HepG2 (cell line): Measurements from ENCODE around the gene TLCD3A. TPM values are rescaled to one million over a fixed set of nuclear protein-coding genes. Genes with fewer than 3 reads are reported as not detected.
A peak's percentile ranks its signal among the peaks of the same experiment; 100 is the strongest.

Experiments
- ARNTL ChIP-seq: sonication (generic); formaldehyde crosslinking; IDR thresholded peaks from 2 replicates; pipeline ENCODE4 v1.4.0; 2020; ENCODE audit warnings: mild to moderate bottlenecking, missing genetic modification reagents
- HNF4G ChIP-seq, 2 experiments: sonication (generic) in 1 of 2; formaldehyde crosslinking in 1 of 2; IDR thresholded peaks; 2 replicates each; pipeline versions ENCODE4 v1.4.0 to v1.6.1; 2011 to 2020; ENCODE audit warnings: borderline replicate concordance in 2 of 2, low read depth in 2 of 2, mild to moderate bottlenecking in 2 of 2, low read length in 1 of 2, missing genetic modification reagents in 1 of 2, moderate library complexity in 1 of 2
- HOXA9 ChIP-seq: sonication (generic); formaldehyde crosslinking; IDR thresholded peaks from 2 replicates; pipeline ENCODE4 v1.8.1; 2022; ENCODE audit warnings: missing genetic modification reagents, mild to moderate bottlenecking, moderate library complexity, borderline replicate concordance
- JUN ChIP-seq: sonication (generic); formaldehyde crosslinking; IDR thresholded peaks from 2 replicates; pipeline ENCODE4 v1.4.0; 2020; ENCODE audit warnings: mild to moderate bottlenecking, missing genetic modification reagents
- JUNB ChIP-seq: sonication (generic); formaldehyde crosslinking; IDR thresholded peaks from 2 replicates; pipeline ENCODE4 v1.8.0; 2022; ENCODE audit warnings: missing genetic modification reagents, mild to moderate bottlenecking, borderline replicate concordance
- KAT7 ChIP-seq: IDR thresholded peaks from 2 replicates; pipeline ENCODE4 v1.6.1; 2018; ENCODE audit warnings: borderline replicate concordance, missing compliant biosample characterization
- KDM2A ChIP-seq: sonication (generic); formaldehyde crosslinking; IDR thresholded peaks from 2 replicates; pipeline ENCODE4 v1.4.0; 2020; ENCODE audit warnings: low read depth, missing genetic modification reagents, borderline replicate concordance
- POLR2A ChIP-seq, 2 experiments: IDR thresholded peaks; 2 replicates each; pipeline ENCODE4 v1.6.1; 2011; ENCODE audit warnings: low read depth in 2 of 2, low read length in 2 of 2, mild to moderate bottlenecking in 1 of 2, moderate library complexity in 1 of 2; ENCODE audit not compliant: insufficient read depth in 1 of 2
- POLR2AphosphoS5 ChIP-seq: IDR thresholded peaks from 2 replicates; pipeline ENCODE4 v1.6.1; 2012; ENCODE audit warnings: low read depth, low read length
- SMAD1 ChIP-seq: sonication (generic); formaldehyde crosslinking; IDR thresholded peaks from 2 replicates; pipeline ENCODE4 v1.4.0; 2020; ENCODE audit warnings: missing genetic modification reagents, low read depth, mild to moderate bottlenecking, borderline replicate concordance
- SMYD3 ChIP-seq: sonication (generic); formaldehyde crosslinking; IDR thresholded peaks from 2 replicates; pipeline ENCODE4 v1.8.1; 2023; ENCODE audit warnings: mild to moderate bottlenecking, missing genetic modification reagents
- SRSF4 ChIP-seq: fragments of 200-400 bp; formaldehyde crosslinking; IDR thresholded peaks from one replicate; pipeline ENCODE4 v1.6.1; 2018; ENCODE audit warnings: mild to moderate bottlenecking, low read depth, low read length, moderate library complexity; ENCODE audit not compliant: poor library complexity, severe bottlenecking
- SSRP1 ChIP-seq: IDR thresholded peaks from 2 replicates; pipeline ENCODE4 v1.6.1; 2016; ENCODE audit warnings: control low read depth
- YEATS2 ChIP-seq: sonication (generic); formaldehyde crosslinking; IDR thresholded peaks from 2 replicates; pipeline ENCODE4 v1.4.0; 2020; ENCODE audit warnings: missing genetic modification reagents, borderline replicate concordance
- ZBTB21 ChIP-seq: sonication (generic); formaldehyde crosslinking; IDR thresholded peaks from 2 replicates; pipeline ENCODE4 v1.4.0; 2020; ENCODE audit warnings: missing genetic modification reagents
- ZMYM3 ChIP-seq: sonication (generic); formaldehyde crosslinking; IDR thresholded peaks from 2 replicates; pipeline ENCODE4 v1.5.1; 2020; ENCODE audit warnings: mild to moderate bottlenecking, missing genetic modification reagents
- ZNF329 ChIP-seq: sonication (generic); formaldehyde crosslinking; IDR thresholded peaks from 2 replicates; pipeline ENCODE4 v1.9.0; 2021; ENCODE audit warnings: low read depth, mild to moderate bottlenecking, missing genetic modification reagents
- ZNF549 ChIP-seq: sonication (generic); formaldehyde crosslinking; IDR thresholded peaks from 2 replicates; pipeline ENCODE4 v1.5.0; 2020; ENCODE audit warnings: missing genetic modification reagents
- ZNF552 ChIP-seq: sonication (generic); formaldehyde crosslinking; IDR thresholded peaks from 2 replicates; pipeline ENCODE4 v1.9.0; 2022; ENCODE audit warnings: missing genetic modification reagents, mild to moderate bottlenecking, borderline replicate concordance
- ZNF557 ChIP-seq: sonication (generic); formaldehyde crosslinking; IDR thresholded peaks from 2 replicates; pipeline ENCODE4 v1.4.0; 2020; ENCODE audit warnings: missing genetic modification reagents
- ZNF687 ChIP-seq: sonication (generic); formaldehyde crosslinking; IDR thresholded peaks from 2 replicates; pipeline ENCODE4 v1.5.1; 2020; ENCODE audit warnings: mild to moderate bottlenecking, missing genetic modification reagents, moderate library complexity
- ZNF761 ChIP-seq: sonication (generic); formaldehyde crosslinking; conservative IDR thresholded peaks from 2 replicates; pipeline ENCODE4 v1.4.0; 2020; ENCODE audit warnings: mild to moderate bottlenecking, missing genetic modification reagents
- ZNF788 ChIP-seq: sonication (generic); formaldehyde crosslinking; IDR thresholded peaks from 2 replicates; pipeline ENCODE4 v1.5.0; 2020; ENCODE audit warnings: mild to moderate bottlenecking, missing genetic modification reagents, borderline replicate concordance
- polyA plus RNA-seq, 8 experiments: library from polyadenylated mRNA; depleted of rRNA in 3 of 8; stranded (reverse) in 7 of 8; unstranded in 1 of 8; fragments of >200 nt; fragmentation: Illumina TruSeq in 4 of 8; extraction: Trizol in 4 of 8; gene quantifications; 2 replicates each; pipeline versions ENCODE4 v1.2.1 to v1.2.3, GENCODE V29; 2011 to 2016; ENCODE audit warnings: low read depth in 4 of 8, missing spikeins in 1 of 8, mixed read lengths in 1 of 8; ENCODE audit not compliant: insufficient read depth in 1 of 8
- total RNA-seq, 5 experiments: library from RNA; depleted of rRNA; stranded (reverse); fragments of >200 nt; fragmentation: Illumina TruSeq; extraction: Trizol; gene quantifications; 2 replicates each; pipeline ENCODE4 v1.2.3, GENCODE V29; 2016; ENCODE audit warnings: low read depth in 1 of 5
- TF ChIP-seq, protein P1 (sequence below): sonication (generic); formaldehyde crosslinking; IDR thresholded peaks from 2 replicates; pipeline ENCODE4 v1.4.0; 2020; ENCODE audit warnings: mild to moderate bottlenecking, missing genetic modification reagents
- TF ChIP-seq, protein P2 (sequence below): IDR thresholded peaks from 2 replicates; pipeline ENCODE4 v1.6.1; 2016; ENCODE audit warnings: missing genetic modification reagents, missing compliant biosample characterization

Gene TLCD3A
- total and polyA plus RNA-seq, 2 of the 13 experiments (the other 11 are each of a cell fraction or from before 2014, with no cell fraction given), result 25.2 to 46.6 TPM

DNA sequence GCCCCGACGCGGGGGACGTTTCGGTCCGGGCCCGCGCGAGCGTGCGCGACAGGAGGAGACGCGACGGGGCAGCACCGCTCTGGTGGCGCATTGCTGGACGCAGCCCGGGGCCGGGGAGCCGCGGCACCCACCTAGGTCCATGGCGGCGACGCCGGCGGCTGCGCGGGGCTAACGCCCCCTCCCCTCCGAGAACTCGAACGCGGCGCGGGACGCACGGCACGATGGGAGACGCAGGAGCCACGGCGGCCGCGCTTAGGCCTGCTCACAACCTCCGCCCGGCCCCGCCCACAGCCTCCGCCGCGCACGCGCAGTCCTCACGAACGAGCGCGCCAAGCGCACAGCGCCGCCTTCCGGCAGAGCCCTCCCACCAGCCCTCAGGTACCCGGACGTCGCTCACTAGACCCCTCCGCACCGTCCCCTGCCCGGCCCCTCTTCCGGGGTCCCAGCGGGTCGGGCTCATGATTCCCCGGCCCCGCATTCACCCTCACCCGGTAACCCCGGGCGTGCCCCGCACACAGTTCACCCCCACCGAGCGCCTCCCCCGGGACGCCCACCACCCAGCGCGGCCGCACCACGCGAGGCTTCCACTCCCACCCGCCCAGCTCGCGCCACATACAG, 19.7 kb downstream of the TLCD3A start, which contains the start of gene GEMIN4 (continued):
- TF ChIP-seq ZNF329, result 0 out of 2 replicates have a peak, but pooled peaks have one; percentile 22
- TF ChIP-seq JUNB (CRISPR knock-in tag), result no peak
- TF ChIP-seq JUN (CRISPR knock-in tag), result peak; percentile 28; the same call in 1 of the 2 replicates
- 0 out of 2 replicates have a peak, but pooled peaks have one; percentile 22 for TF ChIP-seq ZBTB21 (CRISPR knock-in tag)
- TF ChIP-seq ZMYM3 (CRISPR knock-in tag), result no peak
- TF ChIP-seq POLR2AphosphoS5, result peak; percentile 62
- TF ChIP-seq ZNF557 (CRISPR knock-in tag), result no peak
- TF ChIP-seq HNF4G (IDR thresholded peaks at IDR 0.05; ENCODE audit: borderline replicate concordance, low read depth, low read length), result no peak
- TF ChIP-seq HNF4G (CRISPR knock-in tag; IDR thresholded peaks at IDR 0.05; ENCODE audit: borderline replicate concordance, low read depth), result no peak
- peak; percentile 80; the same call in 1 of the 2 replicates for TF ChIP-seq KDM2A
- no peak for TF ChIP-seq SRSF4
- peak; percentile 86; the same call in 1 of the 2 replicates for TF ChIP-seq SMYD3 (CRISPR knock-in tag)
- TF ChIP-seq ZNF552 (CRISPR knock-in tag), result peak; percentile 22; the same call in 1 of the 2 replicates
- peak; percentile 77 for TF ChIP-seq ZNF761 (CRISPR knock-in tag)
- TF ChIP-seq, protein P1, sequence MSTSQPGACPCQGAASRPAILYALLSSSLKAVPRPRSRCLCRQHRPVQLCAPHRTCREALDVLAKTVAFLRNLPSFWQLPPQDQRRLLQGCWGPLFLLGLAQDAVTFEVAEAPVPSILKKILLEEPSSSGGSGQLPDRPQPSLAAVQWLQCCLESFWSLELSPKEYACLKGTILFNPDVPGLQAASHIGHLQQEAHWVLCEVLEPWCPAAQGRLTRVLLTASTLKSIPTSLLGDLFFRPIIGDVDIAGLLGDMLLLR (CRISPR knock-in tag), result peak; percentile 38
- TF ChIP-seq ARNTL (CRISPR knock-in tag), result peak; percentile 49; the same call in 1 of the 2 replicates
- TF ChIP-seq, protein P2, sequence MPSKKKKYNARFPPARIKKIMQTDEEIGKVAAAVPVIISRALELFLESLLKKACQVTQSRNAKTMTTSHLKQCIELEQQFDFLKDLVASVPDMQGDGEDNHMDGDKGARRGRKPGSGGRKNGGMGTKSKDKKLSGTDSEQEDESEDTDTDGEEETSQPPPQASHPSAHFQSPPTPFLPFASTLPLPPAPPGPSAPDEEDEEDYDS, result peak; percentile 30; the same call in 1 of the 2 replicates
- peak; percentile 81; the same call in 1 of the 2 replicates for TF ChIP-seq YEATS2 (CRISPR knock-in tag)
- no peak for TF ChIP-seq SSRP1 (CRISPR knock-in tag)
- TF ChIP-seq SMAD1 (CRISPR knock-in tag), result 0 out of 2 replicates have a peak, but pooled peaks have one; percentile 30
- peak; percentile 95 for TF ChIP-seq ZNF687 (CRISPR knock-in tag)
- TF ChIP-seq HOXA9 (CRISPR knock-in tag), result peak; percentile 59; the same call in 1 of the 2 replicates
- TF ChIP-seq POLR2A (IDR thresholded peaks at IDR 0.05; ENCODE audit: insufficient read depth in 1 of 2, low read depth in 2 of 2, low read length in 2 of 2), result peak; percentile 69 to 89
- TF ChIP-seq KAT7, result 0 out of 2 replicates have a peak, but pooled peaks have one; percentile 58
- no peak for TF ChIP-seq ZNF549
- TF ChIP-seq ZNF788 (CRISPR knock-in tag), result peak; percentile 31; the same call in 1 of the 2 replicates
